Upper lobe of right lung (tissue), 1 donor: ENCODE results near the gene TANC1. TPM values are rescaled to one million over a fixed set of nuclear protein-coding genes. Genes with fewer than 3 reads are reported as not detected.

ENCODE experiments used
- ATAC-seq: fragments of 200-7000 bp; cut with Tn5 transposase; one replicate; pipeline ENCODE4 v1.9.1; 2020; ENCODE audit warnings: mild to moderate bottlenecking, moderate library complexity
- DNase-seq: peaks from one replicate; pipeline ENCODE4 v3.0.0-alpha.2; 2020
- H3K27ac ChIP-seq: fragments of 200-600 bp; one replicate; pipeline ENCODE4 v1.8.0; 2022
- H3K27me3 ChIP-seq: fragments of 200-600 bp; one replicate; pipeline ENCODE4 v1.8.0; 2022; ENCODE audit warnings: mild to moderate bottlenecking
- H3K36me3 ChIP-seq: fragments of 200-600 bp; one replicate; pipeline ENCODE4 v1.8.0; 2022
- H3K4me1 ChIP-seq: fragments of 200-600 bp; one replicate; pipeline ENCODE4 v1.8.0; 2022
- H3K4me3 ChIP-seq: fragments of 200-600 bp; one replicate; pipeline ENCODE4 v1.8.0; 2022; ENCODE audit warnings: mild to moderate bottlenecking
- H3K9me3 ChIP-seq: fragments of 200-600 bp; one replicate; pipeline ENCODE4 v1.8.0; 2022
- CTCF ChIP-seq: fragments of 200-600 bp; IDR thresholded peaks from one replicate; pipeline ENCODE4 v1.8.0; 2022; ENCODE audit warnings: antibody characterized with exemption
- intact Hi-C: fragments of 100-400 bp; cut with DNase I; formaldehyde crosslinking; loops from one replicate; pipeline ENCODE4 v1.11.0; 2022
- total RNA-seq: library from RNA; stranded (reverse); fragmentation: NEBNext Ultra II Directional; extraction: Animal tissue kit (Norgen Biotek cat#: 25700); gene quantifications from one replicate; pipeline ENCODE4 v1.2.1, GENCODE V29; 2021
- donor health status: DM: no; HTN: yes; CAD: no; lungs with severe emphysema.

TANC1 gene
- total RNA-seq, 1 donor from 2014 or later, result 60.4 TPM

GRCh38 chr2:159199236-159199635, 230.8 kb downstream of the TANC1 start:
- peaks cover 67% of the 10 kb centered on the region for H3K36me3 ChIP-seq
- no peak for TF ChIP-seq CTCF
- peaks cover 27% of the 10 kb centered on the region for H3K4me1 ChIP-seq
- no peaks in the 10 kb centered on the region for H3K9me3 ChIP-seq
- DNase-seq (no peak), ATAC-seq (no peak)
- intact Hi-C loops, result no loop called here
- H3K4me3 ChIP-seq, result no peak overlapping the region
- no peaks in the 10 kb centered on the region for H3K27me3 ChIP-seq
- H3K27ac ChIP-seq, result peak overlapping the region; percentile 2

GRCh38 chr2:159199761-159200465, 231.5 kb downstream of the TANC1 start:
- intact Hi-C loops, result no loop called here
- H3K36me3 ChIP-seq, result peaks cover 65% of the 10 kb centered on the region
- ATAC-seq (no peak), DNase-seq (no peak)
- H3K4me3 ChIP-seq, result no peak overlapping the region
- peak overlapping the region; percentile 2 for H3K27ac ChIP-seq
- TF ChIP-seq CTCF, result no peak
- H3K9me3 ChIP-seq, result no peaks in the 10 kb centered on the region
- no peaks in the 10 kb centered on the region for H3K27me3 ChIP-seq
- peaks cover 27% of the 10 kb centered on the region for H3K4me1 ChIP-seq

GRCh38 chr2:159200498-159200897, 232.1 kb downstream of the TANC1 start:
- no peak for ATAC-seq
- H3K36me3 ChIP-seq, result peaks cover 62% of the 10 kb centered on the region

GRCh38 chr2:159201360-159202063, 233.1 kb downstream of the TANC1 start:
- intact Hi-C loops, result no loop called here
- Histone ChIP-seq H3K4me1 (peaks cover 27% of the 10 kb centered on the region), H3K9me3 (no peaks in the 10 kb centered on the region), H3K36me3 (peaks cover 62% of the 10 kb centered on the region), H3K4me3 (no peak overlapping the region), H3K27ac (peak overlapping the region; percentile 4), H3K27me3 (no peaks in the 10 kb centered on the region)
- TF ChIP-seq CTCF, result no peak
- ATAC-seq, result peak; percentile 9
- no peak for DNase-seq

More at GRCh38 chr2:159200498-159200897, 232.1 kb downstream of the TANC1 start:
- Histone ChIP-seq H3K4me1 (peaks cover 27% of the 10 kb centered on the region), H3K4me3 (no peak overlapping the region), H3K27ac (peak overlapping the region; percentile 4), H3K9me3 (no peaks in the 10 kb centered on the region), H3K27me3 (no peaks in the 10 kb centered on the region)
- no peak for DNase-seq
- intact Hi-C loops, result no loop called here
- no peak for TF ChIP-seq CTCF

- H3K4me3 ChIP-seq, result no peak overlapping the region
- peaks cover 52% of the 10 kb centered on the region for H3K36me3 ChIP-seq
- no peak for DNase-seq
These were observed 234.2 kb downstream of the TANC1 start for GRCh38 chr2:159202568-159203071.

More at GRCh38 chr2:159202568-159203071, 234.2 kb downstream of the TANC1 start:
- Histone ChIP-seq H3K9me3 (no peaks in the 10 kb centered on the region), H3K27ac (no peak overlapping the region), H3K27me3 (no peaks in the 10 kb centered on the region), H3K4me1 (peaks cover 27% of the 10 kb centered on the region)
- intact Hi-C loops, result no loop called here
- peak; percentile 85 for ATAC-seq
- no peak for TF ChIP-seq CTCF
